IMR-90 (cell line): ENCODE results near the gene PLXNA3. TPM values are rescaled to one million over a fixed set of nuclear protein-coding genes. Genes with fewer than 3 reads are reported as not detected.

Experiments
- ATAC-seq: fragments of 200-7000 bp; cut with Tn5 transposase; 2 replicates; pipeline ENCODE4 v1.9.1; 2020; ENCODE audit warnings: low read depth, mild to moderate bottlenecking, moderate library complexity
- BruUV-seq: library from RNA; stranded (reverse); fragments of 400-500 nt; replicated peaks from 2 replicates; lab custom pipeline; 2021; lab: Mats Ljungman, UMichigan
- CTCF ChIA-PET: fragments of 300-600 bp; formaldehyde crosslinking; extraction: SDS; loops from one replicate; lab custom pipeline; 2021; ENCODE audit warnings: antibody characterized with exemption; lab: Yijun Ruan, JAX
- POLR2A ChIA-PET: fragments of 300-600 bp; sonication (Branson Sonifier 250); formaldehyde crosslinking; loops from one replicate; lab custom pipeline; 2022; ENCODE audit warnings: antibody characterized with exemption; ENCODE audit not compliant: unreplicated experiment; lab: Charles Lee
- DNase-seq: peaks from one replicate; pipeline ENCODE4 v3.0.0; 2013
- H2AFZ ChIP-seq: replicated peaks from 2 replicates; pipeline ENCODE3; 2013; ENCODE audit warnings: low read length, mild to moderate bottlenecking; ENCODE audit not compliant: poor library complexity
- H2AK5ac ChIP-seq: 2 replicates; pipeline ENCODE4 v1.6.1; 2013; ENCODE audit warnings: low read depth, low read length, inconsistent platforms
- H2AK9ac ChIP-seq: replicated peaks from 2 replicates; pipeline ENCODE3; 2013; ENCODE audit warnings: mild to moderate bottlenecking, low read depth, low read length, moderate library complexity; ENCODE audit not compliant: poor library complexity
- H2BK120ac ChIP-seq: 2 replicates; pipeline ENCODE4 v1.6.1; 2013; ENCODE audit warnings: low read depth, low read length, inconsistent platforms
- H2BK15ac ChIP-seq: 3 replicates; pipeline ENCODE4 v1.6.1; 2013; ENCODE audit warnings: low read depth, low read length, inconsistent platforms
- H2BK20ac ChIP-seq: 2 replicates; pipeline ENCODE4 v1.6.1; 2013; ENCODE audit warnings: low read depth, mild to moderate bottlenecking, inconsistent platforms, low read length, moderate library complexity
- H2BK5ac ChIP-seq: 2 replicates; pipeline ENCODE4 v1.6.1; 2013; ENCODE audit warnings: mild to moderate bottlenecking, low read depth, low read length, inconsistent platforms; ENCODE audit not compliant: poor library complexity, severe bottlenecking
- H3K14ac ChIP-seq: replicated peaks from 2 replicates; pipeline ENCODE4 v1.6.1; 2013; ENCODE audit warnings: low read depth, low read length, inconsistent platforms
- H3K18ac ChIP-seq: 2 replicates; pipeline ENCODE4 v1.6.1; 2013; ENCODE audit warnings: low read depth, low read length, control low read depth
- H3K23ac ChIP-seq: 2 replicates; pipeline ENCODE4 v1.6.1; 2013; ENCODE audit warnings: low read depth, low read length, inconsistent platforms
- H3K27ac ChIP-seq: 2 replicates; pipeline ENCODE4 v1.5.1; 2013; ENCODE audit warnings: mild to moderate bottlenecking, control low read depth, low read length; ENCODE audit not compliant: insufficient read depth
- H3K27me3 ChIP-seq: 2 replicates; pipeline ENCODE4 v1.6.1; 2013; ENCODE audit warnings: low read length; ENCODE audit not compliant: control insufficient read depth, insufficient read depth
- H3K36me3 ChIP-seq: 2 replicates; pipeline ENCODE4 v1.6.1; 2013; ENCODE audit warnings: low read length, mixed read lengths; ENCODE audit not compliant: control insufficient read depth, insufficient read depth
- H3K4ac ChIP-seq: 2 replicates; pipeline ENCODE4 v1.6.1; 2013; ENCODE audit warnings: low read depth, low read length, inconsistent platforms
- H3K4me1 ChIP-seq: 2 replicates; pipeline ENCODE4 v1.6.1; 2013; ENCODE audit warnings: low read length, mixed read lengths; ENCODE audit not compliant: control insufficient read depth, insufficient read depth
- H3K4me2 ChIP-seq: 2 replicates; pipeline ENCODE4 v1.6.1; 2013; ENCODE audit warnings: low read depth, mild to moderate bottlenecking, control low read depth, low read length, moderate library complexity
- H3K4me3 ChIP-seq: 2 replicates; pipeline ENCODE4 v1.5.1; 2013; ENCODE audit warnings: low read depth, mild to moderate bottlenecking, control low read depth, low read length, moderate library complexity; ENCODE audit not compliant: insufficient read depth
- H3K56ac ChIP-seq: 2 replicates; pipeline ENCODE4 v1.6.1; 2013; ENCODE audit warnings: low read length, inconsistent platforms; ENCODE audit not compliant: insufficient read depth; ENCODE audit errors: extremely low read depth
- H3K79me1 ChIP-seq, 2 experiments: 2 replicates each; pipeline ENCODE4 v1.6.1; 2013; ENCODE audit warnings: low read length in 2 of 2, inconsistent platforms in 1 of 2, low read depth in 1 of 2
- H3K9ac ChIP-seq: 2 replicates; pipeline ENCODE4 v1.6.1; 2013; ENCODE audit warnings: low read depth, low read length, control low read depth
- H3K9me1 ChIP-seq: 2 replicates; pipeline ENCODE4 v1.6.1; 2013; ENCODE audit warnings: low read length, inconsistent platforms; ENCODE audit not compliant: insufficient read depth
- H3K9me3 ChIP-seq: 2 replicates; pipeline ENCODE4 v1.6.1; 2013; ENCODE audit warnings: low read length; ENCODE audit not compliant: control insufficient read depth, insufficient read depth
- H4K20me1 ChIP-seq: 2 replicates; pipeline ENCODE4 v1.6.1; 2013; ENCODE audit warnings: low read length, inconsistent platforms; ENCODE audit not compliant: insufficient read depth
- H4K5ac ChIP-seq: 2 replicates; pipeline ENCODE4 v1.6.1; 2013; ENCODE audit warnings: mild to moderate bottlenecking, low read depth, low read length, control low read depth
- H4K8ac ChIP-seq, 2 experiments: 2 replicates each; pipeline ENCODE4 v1.6.1; 2013; ENCODE audit warnings: low read depth in 2 of 2, low read length in 2 of 2, control low read depth in 1 of 2, inconsistent platforms in 1 of 2
- H4K91ac ChIP-seq: 2 replicates; pipeline ENCODE4 v1.6.1; 2013; ENCODE audit warnings: low read depth, low read length, inconsistent platforms; ENCODE audit not compliant: insufficient read depth
- CTCF ChIP-seq: conservative IDR thresholded peaks from 2 replicates; pipeline ENCODE4 v1.5.1; 2012; ENCODE audit warnings: mild to moderate bottlenecking, low read depth, low read length, improper control_type of control experiment
- RAD21 ChIP-seq: IDR thresholded peaks from 2 replicates; pipeline ENCODE4 v1.6.1; 2012; ENCODE audit warnings: low read length, improper control_type of control experiment
- WGBS, 2 experiments: methylation state at CpG; one replicate each; pipeline versions ENCODE4 v1.1.5 to v1.1.7; 2013; ENCODE audit warnings: missing lambda C conversion rate in 2 of 2; ENCODE audit not compliant: insufficient read length in 1 of 2; ENCODE audit errors: extremely low coverage in 2 of 2; 5-methylcytosine and 5-hydroxymethylcytosine counted together
- dilution Hi-C: fragments of 300-500 bp; cut with HindIII; formaldehyde crosslinking; loops from one replicate; pipeline ENCODE4 v1.14.3; 2018; ENCODE audit warnings: low sequenced_read_pairs; ENCODE audit not compliant: unreplicated experiment
- in situ Hi-C: fragments of 300-500 bp; cut with MboI; formaldehyde crosslinking; loops from 3 replicates; pipeline ENCODE4 v1.14.3; 2019; ENCODE audit warnings: low sequenced_read_pairs, inconsistent platforms, mixed read lengths
- intact Hi-C: fragments of 100-400 bp; cut with micrococcal nuclease; formaldehyde crosslinking; loops from 2 replicates; pipeline ENCODE4 v1.10.0; 2022
- polyA plus RNA-seq, 3 experiments: library from polyadenylated mRNA; depleted of rRNA; stranded (reverse); fragments of >200 nt; gene quantifications; 2 replicates each; pipeline ENCODE4 v1.2.3, GENCODE V29; 2012; ENCODE audit warnings: low replicate concordance in 1 of 3
- total RNA-seq: library from RNA; depleted of rRNA; stranded (reverse); fragments of >200 nt; gene quantifications from 2 replicates; pipeline ENCODE4 v1.2.3, GENCODE V29; 2012

PLXNA3 gene
- total and polyA plus RNA-seq, 2 of the 4 experiments (the other 2 are of a cell fraction), result 4.3 to 111 TPM

- no peak overlapping the region for H2AFZ ChIP-seq
- H3K56ac ChIP-seq, result no peak overlapping the region
- H3K23ac ChIP-seq, result no peak overlapping the region
- H3K9me1 ChIP-seq, result no peaks in the 10 kb centered on the region
- no peaks in the 10 kb centered on the region for H3K27me3 ChIP-seq
- no peak overlapping the region for H3K9ac ChIP-seq
- 76% methylated on average over 3 of the region's 16 CpGs; no CpG with 5 or more reads in 1 of the 2 experiments for WGBS, 2 experiments
- no peak overlapping the region for H2BK120ac ChIP-seq
- BruUV-seq, result no TSS peak
- H2BK20ac ChIP-seq, result no peak overlapping the region
- intact Hi-C loops, result no loop called here
- H3K14ac ChIP-seq, result no peak overlapping the region
- no peak overlapping the region for H3K27ac ChIP-seq
- H3K4me1 ChIP-seq, result peaks cover 8% of the 10 kb centered on the region; the same call in 1 of the 2 replicates
- no peak overlapping the region for H3K4me2 ChIP-seq
- H4K8ac ChIP-seq, result no peak overlapping the region
- H2AK9ac ChIP-seq, result no peak overlapping the region
- TF ChIP-seq RAD21, result no peak
- no peak for TF ChIP-seq CTCF
- ATAC-seq, result no peak
- H4K91ac ChIP-seq, result no peak overlapping the region
- no peak overlapping the region for H2BK15ac ChIP-seq
- no peaks in the 10 kb centered on the region; the same call in 1 of the 2 replicates for H4K20me1 ChIP-seq
- H3K4me3 ChIP-seq, result no peak overlapping the region
- H4K5ac ChIP-seq, result no peak overlapping the region
- in situ Hi-C loops, result no loop called here
- no peak overlapping the region for H2AK5ac ChIP-seq
- ChIA-PET POLR2A (no interaction called here), CTCF (no interaction called here)
- DNase-seq, result no peak
- no peak overlapping the region for H2BK5ac ChIP-seq
- no peaks in the 10 kb centered on the region; the same call in 1 of the 2 replicates for H3K9me3 ChIP-seq
- peaks cover 0 to 32% of the 10 kb centered on the region in 2 experiments; a peak in 2 of 4 replicates for H3K79me1 ChIP-seq
- peaks cover 59% of the 10 kb centered on the region for H3K36me3 ChIP-seq
- no peak overlapping the region for H3K4ac ChIP-seq
- dilution Hi-C loops, result no loop called here
- H3K18ac ChIP-seq, result no peak overlapping the region
These were observed 12.3 kb upstream of the PLXNA3 start for GRCh38 chrX:154445776-154446175.
